ENCODE results near the gene LRRC8E. TPM values are rescaled to one million over a fixed set of nuclear protein-coding genes. Genes with fewer than 3 reads are reported as not detected.

Gene LRRC8E
- 0.06 TPM for polyA plus RNA-seq (2012; ENCODE audit: low read depth, missing spikeins)

GRCh38 chr19:7888145-7888825 is at the start of gene LRRC8E:
Gene LRRC8E (plus strand): TSS chr19:7888510. CDS start chr19:7895604, 7,094 bp downstream.
- TF ChIP-seq TAF1 (IDR thresholded peaks at IDR 0.05; ENCODE audit: low read depth, low read length) (no peak), POLR2AphosphoS5 (IDR thresholded peaks at IDR 0.05; ENCODE audit: low read depth, low read length) (no peak), POU2F2 (IDR thresholded peaks at IDR 0.05; ENCODE audit: low read depth, low read length) (no peak), SPI1 (IDR thresholded peaks at IDR 0.05; ENCODE audit: low read depth, low read length) (no peak), POLR2A (IDR thresholded peaks at IDR 0.05; ENCODE audit: low read depth, low read length) (no peak), PAX5 (IDR thresholded peaks at IDR 0.05; ENCODE audit: insufficient read depth, low read length, severe bottlenecking) (no peak)
- DNase-seq (ENCODE audit: insufficient read length, low spot score) (no peak), FAIRE-seq (no peak)

DNA sequence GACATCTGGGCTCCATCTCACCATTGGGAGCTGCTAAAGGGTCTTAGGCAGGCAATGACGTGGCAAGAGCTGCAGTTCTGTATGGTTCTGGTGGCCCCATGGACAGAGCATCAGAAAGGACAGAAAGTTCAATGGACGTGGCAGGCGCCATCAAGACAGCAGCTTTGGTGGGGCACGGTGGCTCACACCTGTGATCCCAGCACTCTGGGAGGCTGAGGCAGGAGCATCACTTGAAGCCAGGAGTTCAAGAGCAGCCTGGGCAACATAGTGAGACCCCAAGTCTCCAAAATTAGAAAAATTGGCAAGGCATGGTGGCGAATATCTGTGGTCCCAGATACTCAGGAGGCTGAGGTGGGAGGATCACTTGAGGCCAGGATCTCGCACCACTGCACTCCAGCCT is 48.8 kb upstream of the LRRC8E start:
- DNase-seq (ENCODE audit: insufficient read length, low spot score) (no peak), FAIRE-seq (no peak)
- no peak for TF ChIP-seq POU2F2 (IDR thresholded peaks at IDR 0.05; ENCODE audit: low read depth, low read length)
- no peak for TF ChIP-seq POLR2A (IDR thresholded peaks at IDR 0.05; ENCODE audit: low read depth, low read length)
- TF ChIP-seq PAX5 (IDR thresholded peaks at IDR 0.05; ENCODE audit: insufficient read depth, low read length, severe bottlenecking) = no peak
- no peak for TF ChIP-seq TAF1 (IDR thresholded peaks at IDR 0.05; ENCODE audit: low read depth, low read length)
- TF ChIP-seq POLR2AphosphoS5 (IDR thresholded peaks at IDR 0.05; ENCODE audit: low read depth, low read length) = no peak
- TF ChIP-seq SPI1 (IDR thresholded peaks at IDR 0.05; ENCODE audit: low read depth, low read length) = no peak

DNA sequence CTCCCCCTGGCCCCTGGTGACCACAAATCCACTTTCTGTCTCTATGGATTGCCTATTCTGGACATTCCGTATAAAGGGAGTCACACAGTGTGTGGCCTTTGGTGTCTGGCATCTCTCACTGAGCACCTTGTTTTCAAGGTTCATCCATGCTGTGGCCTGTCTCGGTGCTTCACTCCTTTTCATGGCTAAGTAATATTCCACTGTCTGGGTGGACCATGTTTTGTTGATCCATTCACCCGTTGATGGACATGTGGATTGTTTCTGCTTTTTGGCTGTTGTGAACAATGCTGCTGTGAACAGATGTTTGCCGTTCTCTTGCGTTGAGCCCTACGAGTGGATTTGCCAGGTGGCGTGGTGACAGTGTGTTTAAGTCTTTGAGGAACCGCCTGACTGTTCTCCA is 47.7 kb upstream of the LRRC8E start:
- no peak for FAIRE-seq

GRCh38 chr19:7841751-7842660 is 46.3 kb upstream of the LRRC8E start:
- no peak for DNase-seq (ENCODE audit: insufficient read length, low spot score)
- no peak for FAIRE-seq
- TF ChIP-seq TAF1 (IDR thresholded peaks at IDR 0.05; ENCODE audit: low read depth, low read length) (no peak), PAX5 (IDR thresholded peaks at IDR 0.05; ENCODE audit: insufficient read depth, low read length, severe bottlenecking) (no peak), POLR2AphosphoS5 (IDR thresholded peaks at IDR 0.05; ENCODE audit: low read depth, low read length) (no peak), POU2F2 (IDR thresholded peaks at IDR 0.05; ENCODE audit: low read depth, low read length) (no peak)

More for the DNA sequence above, 47.7 kb upstream of the LRRC8E start:
- TF ChIP-seq POU2F2 (IDR thresholded peaks at IDR 0.05; ENCODE audit: low read depth, low read length) (no peak), TAF1 (IDR thresholded peaks at IDR 0.05; ENCODE audit: low read depth, low read length) (no peak), PAX5 (IDR thresholded peaks at IDR 0.05; ENCODE audit: insufficient read depth, low read length, severe bottlenecking) (no peak), POLR2AphosphoS5 (IDR thresholded peaks at IDR 0.05; ENCODE audit: low read depth, low read length) (no peak), POLR2A (IDR thresholded peaks at IDR 0.05; ENCODE audit: low read depth, low read length) (no peak), SPI1 (IDR thresholded peaks at IDR 0.05; ENCODE audit: low read depth, low read length) (no peak)
- no peak for DNase-seq (ENCODE audit: insufficient read length, low spot score)

- no peak for FAIRE-seq
- TF ChIP-seq SPI1 (IDR thresholded peaks at IDR 0.05; ENCODE audit: low read depth, low read length) (no peak), POLR2A (IDR thresholded peaks at IDR 0.05; ENCODE audit: low read depth, low read length) (no peak), POLR2AphosphoS5 (IDR thresholded peaks at IDR 0.05; ENCODE audit: low read depth, low read length) (no peak), POU2F2 (IDR thresholded peaks at IDR 0.05; ENCODE audit: low read depth, low read length) (peak; percentile 37; the same call in 1 of the 2 replicates)
Measured at GRCh38 chr19:7842661-7843294, 45.5 kb upstream of the LRRC8E start.

GRCh38 chr19:7843521-7843920 is 44.8 kb upstream of the LRRC8E start:
- no peak for TF ChIP-seq POLR2AphosphoS5 (IDR thresholded peaks at IDR 0.05; ENCODE audit: low read depth, low read length)
- FAIRE-seq (no peak), DNase-seq (ENCODE audit: insufficient read length, low spot score) (no peak)

More at GRCh38 chr19:7842661-7843294, 45.5 kb upstream of the LRRC8E start:
- no peak for DNase-seq (ENCODE audit: insufficient read length, low spot score)

GRCh38 chr19:7844405-7844804 is 43.9 kb upstream of the LRRC8E start:
- TF ChIP-seq SPI1 (IDR thresholded peaks at IDR 0.05; ENCODE audit: low read depth, low read length) (no peak), POLR2AphosphoS5 (IDR thresholded peaks at IDR 0.05; ENCODE audit: low read depth, low read length) (no peak), POLR2A (IDR thresholded peaks at IDR 0.05; ENCODE audit: low read depth, low read length) (no peak), POU2F2 (IDR thresholded peaks at IDR 0.05; ENCODE audit: low read depth, low read length) (no peak), PAX5 (IDR thresholded peaks at IDR 0.05; ENCODE audit: insufficient read depth, low read length, severe bottlenecking) (no peak), TAF1 (IDR thresholded peaks at IDR 0.05; ENCODE audit: low read depth, low read length) (no peak)
- FAIRE-seq (no peak), DNase-seq (ENCODE audit: insufficient read length, low spot score) (peak; percentile 10)

- DNase-seq (ENCODE audit: insufficient read length, low spot score) (peak; percentile 5), FAIRE-seq (no peak)
- TF ChIP-seq TAF1 (IDR thresholded peaks at IDR 0.05; ENCODE audit: low read depth, low read length) = no peak
- TF ChIP-seq POLR2A (IDR thresholded peaks at IDR 0.05; ENCODE audit: low read depth, low read length) = no peak
- no peak for TF ChIP-seq PAX5 (IDR thresholded peaks at IDR 0.05; ENCODE audit: insufficient read depth, low read length, severe bottlenecking)
- no peak for TF ChIP-seq POU2F2 (IDR thresholded peaks at IDR 0.05; ENCODE audit: low read depth, low read length)
- TF ChIP-seq SPI1 (IDR thresholded peaks at IDR 0.05; ENCODE audit: low read depth, low read length) = no peak
- no peak for TF ChIP-seq POLR2AphosphoS5 (IDR thresholded peaks at IDR 0.05; ENCODE audit: low read depth, low read length)
Measured at GRCh38 chr19:7844951-7845350, 43.4 kb upstream of the LRRC8E start.
